H7 (cell line): ENCODE measurements around the gene PM20D1. TPM values are rescaled to one million over a fixed set of nuclear protein-coding genes. Genes with fewer than 3 reads are reported as not detected.
"Not testable (repeated sequence)": the region's sequence is repeated elsewhere in the genome, so short reads cannot be mapped to it uniquely, and the experiment has no call there.

Experiments
- DNase-seq: peaks from one replicate; pipeline ENCODE4 v3.0.0; 2012
- H3K27me3 ChIP-seq: 2 replicates; pipeline ENCODE4 v1.6.0; 2011; ENCODE audit warnings: mild to moderate bottlenecking, low read length; ENCODE audit not compliant: control insufficient read depth, insufficient read depth
- H3K36me3 ChIP-seq: replicated peaks from 2 replicates; pipeline ENCODE4 v1.5.1; 2011; ENCODE audit warnings: low read length; ENCODE audit not compliant: control insufficient read depth, insufficient read depth
- H3K4me3 ChIP-seq: 2 replicates; pipeline ENCODE4 v1.5.1; 2011; ENCODE audit warnings: low read depth, mild to moderate bottlenecking, control low read depth, low read length, moderate library complexity; ENCODE audit not compliant: insufficient read depth
- total RNA-seq: library from RNA; depleted of rRNA; stranded (reverse); fragments of >200 nt; shearing (Covaris generic); gene quantifications from 2 replicates; pipeline ENCODE4 v1.2.3, GENCODE V29; 2014; rRNA removed

The PM20D1 gene, protein sequence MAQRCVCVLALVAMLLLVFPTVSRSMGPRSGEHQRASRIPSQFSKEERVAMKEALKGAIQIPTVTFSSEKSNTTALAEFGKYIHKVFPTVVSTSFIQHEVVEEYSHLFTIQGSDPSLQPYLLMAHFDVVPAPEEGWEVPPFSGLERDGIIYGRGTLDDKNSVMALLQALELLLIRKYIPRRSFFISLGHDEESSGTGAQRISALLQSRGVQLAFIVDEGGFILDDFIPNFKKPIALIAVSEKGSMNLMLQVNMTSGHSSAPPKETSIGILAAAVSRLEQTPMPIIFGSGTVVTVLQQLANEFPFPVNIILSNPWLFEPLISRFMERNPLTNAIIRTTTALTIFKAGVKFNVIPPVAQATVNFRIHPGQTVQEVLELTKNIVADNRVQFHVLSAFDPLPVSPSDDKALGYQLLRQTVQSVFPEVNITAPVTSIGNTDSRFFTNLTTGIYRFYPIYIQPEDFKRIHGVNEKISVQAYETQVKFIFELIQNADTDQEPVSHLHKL
- total RNA-seq, result not detected in 2 replicates

DNA sequence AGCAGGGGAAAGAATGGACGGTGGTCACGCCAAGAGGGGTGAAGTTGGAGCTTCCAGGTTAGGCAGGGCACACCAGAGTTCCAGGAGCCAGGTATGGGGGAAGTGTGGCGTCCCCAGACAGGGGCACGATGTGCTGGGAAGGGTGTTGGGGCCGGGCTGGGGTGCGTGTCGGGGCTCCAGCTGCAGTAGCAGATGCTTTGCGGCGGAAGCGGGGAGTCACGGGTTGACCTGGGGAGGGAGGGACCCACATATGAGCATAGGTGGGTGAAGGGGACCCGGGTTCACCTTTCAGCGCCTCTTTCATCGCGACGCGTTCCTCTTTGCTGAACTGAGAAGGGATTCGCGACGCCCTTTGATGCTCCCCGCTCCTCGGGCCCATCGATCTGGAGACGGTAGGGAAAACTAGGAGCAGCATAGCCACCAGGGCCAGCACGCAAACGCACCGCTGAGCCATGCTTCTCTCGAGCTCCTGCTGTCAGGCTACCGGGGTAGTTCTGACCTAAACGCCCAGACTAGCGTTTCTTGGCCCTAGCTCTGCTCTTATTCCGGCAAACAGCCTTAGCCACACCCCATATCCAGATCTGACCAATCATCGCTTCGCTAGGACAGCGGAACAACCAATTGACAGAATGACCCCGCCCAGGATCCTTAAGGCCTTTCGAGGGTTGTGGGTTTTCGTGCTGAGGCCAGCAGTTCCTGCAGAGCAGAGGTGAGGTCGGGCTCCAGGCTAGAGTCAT, at the start of gene PM20D1:
Gene PM20D1, minus strand, starts transcription at position 514 of the 737 bp plus-strand sequence. Its CDS starts 60 bp downstream, at position 454.
- peak within 1 kb of the TSS; percentile 18 for H3K4me3 ChIP-seq
- H3K36me3 ChIP-seq, result no peaks in the 10 kb centered on the region
- H3K27me3 ChIP-seq, result peaks cover 11% of the 10 kb centered on the region
- peak; percentile 82 for DNase-seq

DNA sequence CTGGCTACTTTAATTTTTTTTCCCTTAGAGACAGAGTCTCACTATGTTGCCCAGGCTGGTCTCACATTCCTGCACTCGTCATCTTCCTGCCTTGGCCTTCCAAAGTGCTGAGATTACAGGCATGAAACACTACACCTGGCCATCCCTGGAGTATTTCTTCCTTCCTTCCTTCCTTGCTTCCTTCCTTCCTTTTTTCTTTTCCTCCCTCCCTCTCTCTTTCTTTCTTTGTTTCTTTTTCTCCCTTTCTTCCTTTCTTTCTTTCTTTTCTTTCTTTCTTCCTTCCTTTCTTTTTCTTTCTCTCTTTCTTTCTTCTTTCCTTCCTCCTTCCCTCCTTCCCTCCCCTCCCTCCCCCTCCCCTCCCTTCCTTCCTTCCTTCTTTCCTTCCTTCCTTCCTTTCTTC, 46.4 kb upstream of the PM20D1 start:
- H3K36me3 ChIP-seq, result no peaks in the 10 kb centered on the region
- no peak overlapping the region for H3K4me3 ChIP-seq
- DNase-seq, result no peak
- H3K27me3 ChIP-seq, result no peaks in the 10 kb centered on the region

DNA sequence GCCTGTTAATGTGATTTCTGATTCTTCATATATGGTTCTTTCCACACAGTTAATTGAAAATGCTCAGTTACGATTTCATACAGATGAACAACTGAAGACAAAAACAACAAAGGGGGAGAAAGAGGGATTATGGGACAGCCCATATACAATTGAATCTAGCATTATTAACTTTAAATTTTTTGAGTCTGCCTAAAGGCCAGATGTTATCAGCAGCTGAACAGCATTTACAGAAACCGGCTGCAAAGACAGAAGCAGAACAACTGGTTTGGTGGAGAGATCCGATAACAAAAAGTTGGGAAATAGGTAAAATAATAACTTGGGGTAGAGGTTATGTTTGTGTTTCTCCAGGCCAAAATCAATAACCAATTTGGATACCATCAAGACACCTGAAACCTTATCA, 44.2 kb upstream of the PM20D1 start:
- DNase-seq, H3K4me3 ChIP-seq, H3K36me3 ChIP-seq, H3K27me3 ChIP-seq: not testable (repeated sequence)

DNA sequence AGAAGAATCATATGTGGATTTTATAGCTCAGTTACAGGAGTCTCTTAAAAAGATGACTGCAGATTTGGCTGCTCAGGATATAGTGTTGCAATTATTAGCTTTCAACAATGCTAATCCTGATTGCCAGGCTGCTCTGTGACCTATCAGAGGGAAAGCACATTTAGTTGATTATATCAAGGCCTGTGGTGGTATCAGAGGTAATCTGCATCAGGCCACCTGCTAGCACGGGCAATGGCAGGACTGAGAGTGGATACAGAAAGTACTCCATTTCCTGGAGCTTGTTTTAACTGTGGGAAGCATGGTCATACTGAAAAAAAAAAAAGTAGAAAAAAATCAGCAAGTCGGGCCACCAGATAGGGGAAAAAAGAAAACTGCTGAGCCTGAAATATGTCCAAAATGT, 42.2 kb upstream of the PM20D1 start:
- H3K4me3 ChIP-seq, H3K36me3 ChIP-seq, DNase-seq, H3K27me3 ChIP-seq: not testable (repeated sequence)

DNA sequence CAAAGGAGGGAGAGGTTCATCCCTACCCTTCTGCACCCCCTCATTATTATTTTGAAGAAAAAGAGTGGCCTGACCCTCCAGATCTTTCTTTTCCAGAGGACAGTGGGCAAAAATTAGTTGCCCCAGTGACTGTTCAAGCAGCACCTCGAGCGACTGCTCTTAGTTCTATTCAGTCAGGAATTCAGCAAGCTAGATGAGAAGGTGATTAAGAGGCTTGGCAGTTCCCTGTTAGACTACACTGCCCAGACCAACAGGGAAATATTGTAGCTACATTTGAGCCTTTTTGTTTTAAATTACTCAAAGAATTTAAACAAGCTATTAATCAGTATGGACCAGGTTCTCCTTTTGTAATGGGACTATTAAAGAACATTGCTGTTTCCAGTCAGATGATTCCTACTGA, 41.5 kb upstream of the PM20D1 start:
- not testable (repeated sequence) for DNase-seq, H3K36me3 ChIP-seq, H3K4me3 ChIP-seq, H3K27me3 ChIP-seq

DNA sequence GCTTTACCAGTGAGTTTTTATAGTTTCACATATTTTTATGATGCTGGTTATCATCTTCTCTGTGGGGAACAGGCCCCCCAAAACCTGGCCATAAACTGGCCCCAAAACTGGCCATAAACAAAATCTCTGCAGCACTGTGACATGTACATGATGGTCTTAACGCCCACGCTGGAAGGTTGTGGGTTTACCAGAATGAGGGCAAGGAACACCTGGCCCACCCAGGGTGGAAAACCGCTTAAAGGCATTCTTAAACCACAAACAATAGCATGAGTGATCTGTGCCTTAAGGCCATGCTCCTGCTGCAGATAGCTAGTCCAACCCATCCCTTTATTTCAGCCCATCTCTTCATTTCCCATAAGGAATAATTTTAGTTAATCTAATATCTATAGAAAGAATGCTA, 40.7 kb upstream of the PM20D1 start:
- H3K36me3 ChIP-seq, DNase-seq, H3K4me3 ChIP-seq, H3K27me3 ChIP-seq: not testable (repeated sequence)

DNA sequence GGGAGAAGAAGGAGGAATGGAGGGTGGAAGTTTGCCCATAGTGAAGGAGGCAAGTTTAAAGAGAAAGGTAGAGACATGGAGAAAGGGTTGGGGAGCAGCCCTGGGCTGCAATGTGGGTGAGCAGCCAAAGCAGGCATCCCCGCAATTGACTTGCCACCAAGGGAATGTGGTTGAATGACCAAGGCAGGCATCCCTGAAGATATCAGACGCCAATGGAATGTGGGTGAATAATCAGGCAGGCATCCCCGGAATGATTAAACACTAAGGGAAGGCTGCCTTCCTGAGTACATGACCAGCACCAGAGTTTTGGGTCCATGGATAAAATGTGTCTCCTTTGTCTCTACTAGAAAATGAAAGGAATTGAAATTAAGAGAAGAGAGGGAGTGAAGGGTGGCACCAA, 39.8 kb upstream of the PM20D1 start:
- not testable (repeated sequence) for H3K36me3 ChIP-seq, DNase-seq, H3K27me3 ChIP-seq, H3K4me3 ChIP-seq

DNA sequence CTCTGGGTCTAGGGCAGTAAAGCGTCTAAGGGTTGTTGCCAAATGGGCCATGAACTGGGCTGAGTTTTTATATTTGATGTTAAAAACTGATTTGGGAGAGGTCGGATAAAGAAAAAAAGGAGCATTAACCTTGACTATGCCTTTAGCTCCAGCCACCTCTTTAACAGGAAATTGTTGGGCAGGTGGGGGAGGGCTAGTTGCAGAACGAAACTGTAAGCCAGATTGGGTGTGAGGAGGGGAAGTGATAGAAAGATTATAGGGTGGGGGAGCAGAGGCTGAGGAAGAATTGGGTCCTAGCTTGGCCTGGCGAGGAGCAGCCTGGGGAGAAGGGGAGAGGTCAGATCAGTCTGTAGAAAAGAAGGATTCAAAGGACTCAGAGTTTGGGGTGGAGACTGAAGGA, 39.1 kb upstream of the PM20D1 start:
- H3K36me3 ChIP-seq, H3K4me3 ChIP-seq, H3K27me3 ChIP-seq, DNase-seq: not testable (repeated sequence)

DNA sequence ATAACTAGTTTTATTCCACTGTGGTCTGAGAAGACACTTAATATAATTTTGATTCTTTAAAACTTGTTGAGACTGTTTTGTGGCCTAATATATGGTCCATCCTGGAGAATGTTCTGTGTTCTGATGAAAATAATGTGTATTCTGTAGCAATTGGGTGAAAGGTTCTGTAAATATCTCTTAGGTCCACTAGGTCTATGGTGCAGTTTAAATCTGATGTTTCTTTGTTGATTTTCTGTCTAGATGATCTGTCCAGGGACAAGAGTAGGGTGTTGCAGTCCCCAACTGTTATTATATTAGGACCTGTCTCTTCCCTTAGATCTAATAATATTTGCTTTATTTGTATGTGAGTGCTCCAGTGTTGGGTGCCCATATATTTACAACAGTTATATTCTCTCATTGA, 33.9 kb upstream of the PM20D1 start:
- Histone ChIP-seq H3K27me3 (no peaks in the 10 kb centered on the region), H3K36me3 (no peaks in the 10 kb centered on the region), H3K4me3 (no peak overlapping the region)
- no peak for DNase-seq

DNA sequence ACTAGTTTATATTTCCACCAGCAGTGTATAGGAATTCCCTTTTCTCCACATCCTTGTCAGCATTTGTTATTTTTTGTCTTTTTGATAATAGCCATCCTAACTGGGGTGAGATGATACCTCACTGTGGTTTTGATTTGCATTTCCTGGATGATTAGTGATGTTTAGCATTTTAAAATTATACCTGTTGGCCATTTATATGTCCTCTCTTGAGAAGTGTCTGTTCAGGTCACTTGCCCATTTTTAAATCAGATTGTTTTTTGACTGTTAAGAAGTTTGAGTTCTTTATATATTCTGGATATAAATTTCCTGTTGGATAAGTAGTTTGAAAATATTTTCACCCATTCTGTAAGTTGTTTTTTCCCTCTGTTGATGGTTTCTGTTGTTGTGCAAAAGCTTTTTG, 31.0 kb upstream of the PM20D1 start:
- DNase-seq, result no peak
- Histone ChIP-seq H3K36me3 (no peaks in the 10 kb centered on the region), H3K4me3 (no peak overlapping the region), H3K27me3 (no peaks in the 10 kb centered on the region)

DNA sequence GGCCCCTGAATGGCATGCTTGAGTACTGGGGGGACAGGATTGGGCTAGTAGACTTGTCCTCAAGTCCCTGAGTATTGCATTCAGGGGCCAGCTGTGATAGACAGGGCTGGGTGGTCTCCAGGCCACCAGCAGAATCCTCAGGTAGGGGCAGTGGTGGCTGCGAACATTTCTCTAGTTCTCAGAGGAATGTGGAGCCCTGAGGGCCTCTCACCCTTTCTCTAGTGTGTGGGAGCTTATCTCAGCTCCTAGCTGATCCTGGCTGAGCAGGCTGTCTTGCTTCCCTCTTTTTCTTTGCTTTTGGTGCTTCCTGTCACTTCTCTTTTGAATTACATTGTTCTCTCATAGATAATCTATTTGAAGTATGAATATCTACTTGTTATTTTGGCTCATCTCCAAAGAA, 30.0 kb upstream of the PM20D1 start:
- DNase-seq, result no peak
- Histone ChIP-seq H3K4me3 (no peak overlapping the region), H3K36me3 (no peaks in the 10 kb centered on the region), H3K27me3 (no peaks in the 10 kb centered on the region)

DNA sequence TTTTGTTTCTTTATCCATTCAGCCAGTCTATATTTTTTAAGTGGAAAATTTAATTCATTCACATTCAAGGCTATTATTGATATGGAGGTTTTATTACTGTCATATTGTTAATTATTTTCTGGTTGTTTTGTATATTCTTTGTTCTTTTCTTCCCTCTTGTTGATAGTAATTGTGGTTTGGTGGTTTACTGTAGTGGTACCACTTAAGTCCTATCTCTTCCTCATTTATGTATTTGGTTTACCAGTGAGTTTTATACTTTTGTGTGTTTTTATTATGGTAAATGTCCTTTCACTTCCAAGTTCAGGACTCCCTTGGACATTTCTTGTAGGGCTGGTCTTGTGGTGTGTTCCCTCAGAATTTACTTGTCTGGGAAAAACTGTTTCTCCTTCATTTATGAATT, 28.1 kb upstream of the PM20D1 start:
- Histone ChIP-seq H3K36me3 (no peaks in the 10 kb centered on the region), H3K27me3 (no peaks in the 10 kb centered on the region), H3K4me3 (no peak overlapping the region)
- no peak for DNase-seq

DNA sequence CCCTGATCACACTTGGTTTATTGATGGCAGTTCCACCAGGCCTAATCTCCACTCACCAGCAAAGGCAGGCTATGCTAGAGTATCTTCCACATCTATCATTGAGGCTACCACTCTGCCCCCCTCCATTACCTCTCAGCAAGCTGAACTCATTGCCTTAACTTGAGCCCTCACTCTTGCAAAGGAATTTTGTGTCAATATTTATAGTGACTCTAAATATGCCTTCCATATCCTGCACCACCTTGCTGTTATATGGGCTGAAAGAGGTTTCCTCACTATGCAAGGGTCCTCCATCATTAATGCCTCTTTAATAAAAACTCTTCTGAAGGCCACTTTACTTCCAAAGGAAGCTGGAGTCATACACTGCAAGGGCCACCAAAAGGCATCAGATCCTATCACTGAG, 23.2 kb upstream of the PM20D1 start:
- H3K36me3 ChIP-seq, H3K27me3 ChIP-seq, H3K4me3 ChIP-seq, DNase-seq: not testable (repeated sequence)

DNA sequence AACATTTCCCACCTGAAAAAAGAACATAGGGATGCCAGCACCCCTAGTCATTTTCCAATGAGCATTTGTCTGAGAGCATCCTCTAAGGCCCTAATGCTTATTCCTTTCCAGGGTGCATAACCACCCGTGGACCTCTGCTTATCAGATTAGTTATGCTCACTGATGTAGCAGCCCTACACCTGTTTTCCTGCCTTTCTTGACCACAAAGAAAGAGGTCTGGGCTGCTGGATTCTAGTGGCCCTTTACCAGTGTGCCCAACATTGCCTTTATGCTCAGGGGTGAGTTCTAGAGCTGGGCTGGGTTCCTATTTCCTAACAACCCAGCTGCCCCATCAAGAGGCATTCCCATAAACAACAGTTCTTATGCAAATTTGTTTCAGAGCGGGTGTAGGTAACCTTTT, 20.3 kb upstream of the PM20D1 start:
- no peak overlapping the region for H3K4me3 ChIP-seq
- no peaks in the 10 kb centered on the region for H3K27me3 ChIP-seq
- no peak for DNase-seq
- H3K36me3 ChIP-seq, result no peaks in the 10 kb centered on the region

DNA sequence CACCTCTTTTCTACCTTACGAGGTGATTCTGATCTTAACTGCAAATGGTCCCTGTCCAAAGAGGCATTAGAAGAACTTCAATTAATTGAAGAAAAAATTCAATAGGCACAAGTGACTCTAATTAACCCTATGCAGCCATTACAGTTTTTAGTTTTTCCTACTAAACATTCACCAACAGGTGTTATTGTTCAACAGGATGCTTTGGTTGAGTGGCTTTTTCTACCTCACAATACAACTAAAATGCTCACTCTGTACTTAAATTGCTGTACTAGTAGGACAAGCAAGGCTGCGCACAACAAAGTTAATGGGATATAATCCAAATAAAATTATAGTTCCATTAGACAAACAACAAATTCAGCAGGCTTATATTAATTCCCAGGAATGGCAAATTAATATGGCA, 11.6 kb upstream of the PM20D1 start:
- Histone ChIP-seq H3K4me3 (no peak overlapping the region), H3K27me3 (no peaks in the 10 kb centered on the region), H3K36me3 (no peaks in the 10 kb centered on the region)
- DNase-seq, result no peak
